Natural killer cell treated with Interleukin-12 subunit alpha and Interleukin-12 subunit beta and Interleukin-15 and Interleukin-18, amount 100 ng/mL, for 72 hours (primary cell): ENCODE data around the gene FTCD. TPM values are rescaled to one million over a fixed set of nuclear protein-coding genes. Genes with fewer than 3 reads are reported as not detected.

Source experiments
- ATAC-seq, 2 donors: fragments of 150-1000 bp; cut with Tn5 transposase in 1 of 2; sonication (Bioruptor Pico), chemical (Tn5 transposase) in 1 of 2; 2 replicates each; pipeline ENCODE4 v1.10.0; 2021
- DNase-seq: peaks from one replicate; pipeline ENCODE4 v3.0.0; 2022; ENCODE audit warnings: low spot score
- H3K27ac Mint-ChIP-seq, 2 donors: 1 replicate in 1 of 2; 2 replicates in 1 of 2; pipeline ENCODE4 v1.8.0; 2022; ENCODE audit warnings: mixed read lengths in 2 of 2, mild to moderate bottlenecking in 1 of 2, moderate library complexity in 1 of 2
- H3K27me3 Mint-ChIP-seq, 2 donors: 1 replicate in 1 of 2; 2 replicates in 1 of 2; pipeline ENCODE4 v1.8.0; 2022; ENCODE audit warnings: mixed read lengths in 2 of 2
- H3K36me3 Mint-ChIP-seq: one replicate; pipeline ENCODE4 v1.8.0; 2022; ENCODE audit warnings: mixed read lengths
- H3K4me1 Mint-ChIP-seq, 2 donors: 1 replicate in 1 of 2; 2 replicates in 1 of 2; pipeline ENCODE4 v1.8.0; 2022; ENCODE audit warnings: low read depth in 2 of 2, mixed read lengths in 2 of 2, mild to moderate bottlenecking in 1 of 2
- H3K4me3 Mint-ChIP-seq: one replicate; pipeline ENCODE4 v1.8.0; 2022; ENCODE audit warnings: mixed read lengths
- H3K9me3 Mint-ChIP-seq: 2 replicates; pipeline ENCODE4 v1.8.0; 2022; ENCODE audit warnings: mixed read lengths
- total RNA-seq, 2 donors: library from RNA; stranded (reverse); gene quantifications; one replicate each; pipeline ENCODE4 v1.2.3, GENCODE V29; 2022

FTCD gene
- total RNA-seq, 2 donors from 2014 or later, result not detected

DNA sequence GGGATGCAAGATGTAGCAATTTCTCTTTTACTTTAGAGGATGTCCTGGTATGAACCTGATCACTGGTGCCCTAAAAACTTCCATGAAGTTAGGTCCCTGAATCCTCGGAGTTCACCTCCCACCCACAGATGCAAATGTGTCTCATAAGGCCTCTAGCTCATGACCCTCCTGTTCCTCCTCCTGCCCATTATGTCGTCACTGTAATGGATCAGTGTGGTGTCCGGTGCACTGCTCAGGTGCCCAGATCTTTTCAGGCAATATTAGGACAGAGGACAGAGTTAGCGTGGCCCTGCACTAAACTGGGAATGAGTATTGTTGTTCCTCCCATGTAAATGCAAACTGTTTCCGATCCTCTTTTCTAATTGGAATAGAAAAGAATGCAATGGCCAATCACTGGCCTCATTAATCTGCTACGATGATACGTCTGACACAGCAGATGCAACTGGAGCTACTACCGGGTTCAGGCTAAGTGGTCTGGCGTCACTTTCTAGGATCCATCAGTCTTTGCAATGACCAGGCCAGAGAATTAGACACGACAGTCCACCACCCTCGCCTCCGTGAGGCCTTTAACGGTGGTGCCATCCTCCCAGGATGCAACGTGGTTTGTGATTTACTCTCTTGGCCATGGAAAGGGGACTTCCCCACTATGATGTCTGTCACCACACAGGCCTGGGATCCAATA is 60.8 kb downstream of the FTCD start:
- DNase-seq (peak; percentile 51), ATAC-seq (no peak)
- Mint-ChIP-seq H3K27me3 (peaks cover 6 to 12% of the 10 kb centered on the region in 2 donors), H3K4me3 (no peak overlapping the region), H3K36me3 (peaks cover 4% of the 10 kb centered on the region), H3K4me1 (peaks cover 7 to 10% of the 10 kb centered on the region in 2 donors), H3K27ac (no peak overlapping the region), H3K9me3 (peaks cover 10% of the 10 kb centered on the region)

DNA sequence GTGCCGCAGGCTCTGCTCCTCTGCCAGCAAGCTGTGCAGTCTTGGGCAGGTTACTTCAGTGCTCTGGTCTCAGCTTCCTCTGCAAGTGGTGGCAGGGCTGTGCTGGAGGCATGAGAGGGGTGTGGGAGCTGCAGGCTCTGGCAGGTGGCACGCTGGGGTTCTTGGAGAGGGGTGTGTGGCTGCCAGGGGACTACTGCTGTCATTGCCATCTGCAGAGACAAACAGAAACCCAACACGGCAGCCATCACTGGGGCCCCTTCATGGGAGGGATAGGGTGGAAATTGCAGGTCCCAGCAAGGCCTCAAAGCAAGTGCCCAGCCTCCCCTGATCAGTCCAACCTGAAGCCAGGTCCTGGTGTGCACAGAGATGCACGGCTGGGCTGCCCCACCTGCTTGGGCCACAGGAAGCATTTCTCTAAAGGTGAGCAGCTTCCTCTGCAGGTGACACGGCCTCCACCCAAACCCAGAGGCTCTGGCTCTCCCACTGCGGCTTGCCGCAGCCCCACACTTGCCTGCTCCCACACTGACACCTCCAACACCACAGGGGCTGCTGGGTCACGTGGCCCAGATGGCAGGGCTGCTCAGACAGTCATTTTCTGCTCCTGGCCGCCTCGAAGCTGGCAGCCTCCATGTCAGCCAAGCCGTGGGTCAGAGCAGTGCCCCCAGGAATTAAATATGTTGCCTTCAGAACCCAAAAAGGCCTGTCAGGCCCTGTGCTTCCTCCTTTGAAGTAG is 61.5 kb downstream of the FTCD start:
- Mint-ChIP-seq H3K9me3 (peaks cover 10% of the 10 kb centered on the region), H3K36me3 (peaks cover 4% of the 10 kb centered on the region), H3K4me1 (peaks cover 7 to 10% of the 10 kb centered on the region in 2 donors), H3K4me3 (no peak overlapping the region), H3K27me3 (peaks cover 6 to 12% of the 10 kb centered on the region in 2 donors), H3K27ac (no peak overlapping the region)
- no peak for ATAC-seq
- peak; percentile 22 for DNase-seq

GRCh38 chr21:46092811-46093667 is 62.3 kb downstream of the FTCD start:
- DNase-seq, result peak; percentile 49
- H3K36me3 Mint-ChIP-seq, result peaks cover 9% of the 10 kb centered on the region

GRCh38 chr21:46092026-46092764 is 63.2 kb downstream of the FTCD start:
- Mint-ChIP-seq H3K4me3 (no peak overlapping the region), H3K27me3 (peaks cover 13 to 24% of the 10 kb centered on the region in 2 donors), H3K9me3 (peaks cover 14% of the 10 kb centered on the region), H3K27ac (no peak overlapping the region), H3K4me1 (peaks cover 7 to 10% of the 10 kb centered on the region in 2 donors), H3K36me3 (peaks cover 11% of the 10 kb centered on the region)
- DNase-seq, result peak; percentile 53
- ATAC-seq, result no peak

More at GRCh38 chr21:46092811-46093667, 62.3 kb downstream of the FTCD start:
- Mint-ChIP-seq H3K4me3 (no peak overlapping the region), H3K27me3 (peaks cover 10 to 17% of the 10 kb centered on the region in 2 donors), H3K27ac (no peak overlapping the region), H3K4me1 (peaks cover 7 to 10% of the 10 kb centered on the region in 2 donors), H3K9me3 (peaks cover 14% of the 10 kb centered on the region)
- no peak for ATAC-seq

- peak; percentile 20 for DNase-seq
- ATAC-seq, result no peak
- Mint-ChIP-seq H3K27me3 (peaks cover 13 to 23% of the 10 kb centered on the region in 2 donors), H3K36me3 (peaks cover 11% of the 10 kb centered on the region), H3K4me3 (no peak overlapping the region), H3K9me3 (peaks cover 18% of the 10 kb centered on the region), H3K4me1 (peaks cover 5 to 7% of the 10 kb centered on the region in 2 donors), H3K27ac (no peak overlapping the region)
Measured at GRCh38 chr21:46091631-46092025, 63.8 kb downstream of the FTCD start.

GRCh38 chr21:46091118-46091517 is 64.3 kb downstream of the FTCD start:
- Mint-ChIP-seq H3K27ac (no peak overlapping the region), H3K4me1 (peaks cover 5 to 7% of the 10 kb centered on the region in 2 donors), H3K9me3 (peaks cover 18% of the 10 kb centered on the region), H3K4me3 (no peak overlapping the region), H3K36me3 (peaks cover 11% of the 10 kb centered on the region), H3K27me3 (peaks cover 14 to 18% of the 10 kb centered on the region in 2 donors)
- DNase-seq (no peak), ATAC-seq (no peak)

DNA sequence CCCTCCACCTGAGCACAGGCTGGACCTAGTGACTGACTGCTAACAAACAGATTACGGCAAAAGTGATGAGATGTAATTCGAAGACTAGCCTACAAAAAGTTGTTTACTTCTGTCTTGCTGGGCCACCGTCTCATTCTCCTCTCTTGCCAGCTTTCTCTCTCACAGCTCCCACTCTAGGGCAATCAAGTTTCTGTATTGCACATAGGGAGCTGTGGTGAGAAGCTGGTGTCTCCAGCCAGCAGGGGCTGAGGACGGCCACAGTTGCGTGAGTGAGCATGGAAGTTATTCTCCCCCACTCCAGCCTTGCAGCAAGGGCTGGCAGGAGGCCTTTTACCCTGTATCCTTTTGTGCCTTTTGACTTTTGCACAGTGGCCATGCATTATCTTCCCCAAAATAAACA is 66.1 kb downstream of the FTCD start:
- no peak overlapping the region for H3K4me3 Mint-ChIP-seq

DNA sequence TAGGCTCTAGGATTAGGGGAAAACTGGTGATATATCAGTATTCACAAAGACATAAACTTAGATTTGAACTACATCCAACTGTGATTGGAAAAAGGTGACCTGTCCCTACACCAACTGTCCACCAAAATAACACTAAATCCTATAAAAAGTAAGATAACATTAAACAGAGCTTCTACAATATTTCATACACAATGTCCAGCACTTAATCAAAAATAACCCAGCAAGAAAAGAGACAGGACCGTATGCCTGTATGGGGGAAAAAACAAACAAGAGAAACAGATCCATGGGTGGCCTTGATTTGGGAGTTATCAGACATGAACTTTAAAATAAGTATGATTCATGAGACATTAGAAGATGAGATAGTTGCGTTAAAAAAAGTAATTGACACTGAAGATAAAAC is 67.2 kb downstream of the FTCD start:
- H3K4me3 Mint-ChIP-seq, result no peak overlapping the region
- ATAC-seq, result no peak
- no peak overlapping the region for H3K27ac Mint-ChIP-seq
- peaks cover 11% of the 10 kb centered on the region for H3K36me3 Mint-ChIP-seq
- no peak for DNase-seq
- H3K27me3 Mint-ChIP-seq, result peaks cover 12 to 18% of the 10 kb centered on the region in 2 donors
- H3K4me1 Mint-ChIP-seq, result peaks cover 5 to 7% of the 10 kb centered on the region in 2 donors
- H3K9me3 Mint-ChIP-seq, result peaks cover 18% of the 10 kb centered on the region

More for the DNA sequence above, 66.1 kb downstream of the FTCD start:
- H3K9me3 Mint-ChIP-seq, result peaks cover 18% of the 10 kb centered on the region
- DNase-seq, result no peak
- H3K4me1 Mint-ChIP-seq, result peaks cover 5 to 7% of the 10 kb centered on the region in 2 donors
- peaks cover 11% of the 10 kb centered on the region for H3K36me3 Mint-ChIP-seq
- peaks cover 12 to 18% of the 10 kb centered on the region in 2 donors for H3K27me3 Mint-ChIP-seq
- ATAC-seq, result no peak
- no peak overlapping the region for H3K27ac Mint-ChIP-seq

DNA sequence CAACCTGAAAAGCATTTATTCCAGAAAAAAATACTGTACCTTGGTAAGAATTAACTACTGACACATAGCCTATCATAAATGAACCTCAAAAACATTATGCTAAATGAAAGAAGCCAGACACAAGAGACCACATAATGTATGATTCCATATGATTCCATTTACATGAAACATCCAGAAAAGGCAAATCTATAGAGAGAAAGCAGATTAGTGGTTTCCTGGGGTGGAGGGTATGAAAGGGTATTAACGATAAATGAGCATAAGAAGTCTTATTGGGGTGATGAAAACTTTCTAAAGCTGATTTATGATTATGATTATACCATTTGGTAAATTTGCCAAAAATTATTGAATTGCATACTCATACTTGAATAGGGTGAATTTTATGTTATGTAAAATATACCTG is 67.7 kb downstream of the FTCD start:
- H3K4me1 Mint-ChIP-seq, result peaks cover 5 to 7% of the 10 kb centered on the region in 2 donors
- H3K9me3 Mint-ChIP-seq, result peaks cover 18% of the 10 kb centered on the region
- H3K36me3 Mint-ChIP-seq, result peaks cover 11% of the 10 kb centered on the region
- H3K27me3 Mint-ChIP-seq, result peaks cover 12 to 18% of the 10 kb centered on the region in 2 donors
- no peak overlapping the region for H3K27ac Mint-ChIP-seq
- no peak for DNase-seq
- no peak for ATAC-seq
- H3K4me3 Mint-ChIP-seq, result no peak overlapping the region

Other genes starting within 250 kb of the FTCD start
- not detected for gene COL6A1, start 173.8 kb downstream of the FTCD start, total RNA-seq
- 1 to 10 TPM in 1 of 2 donors, under 1 TPM in 1; 0.88 to 4.2 TPM for gene COL6A2, start 57.5 kb downstream of the FTCD start, total RNA-seq
- gene SPATC1L, start 28.9 kb upstream of the FTCD start, total RNA-seq, result 1 to 10 TPM in 1 of 2 donors, not detected in 1; 5.0 TPM
- gene LSS, start 73.2 kb upstream of the FTCD start, total RNA-seq, result 10 to 100 TPM; 32.6 to 54.4 TPM
- 100 to 1,000 TPM; 161 to 193 TPM for gene MCM3AP, start 130.0 kb upstream of the FTCD start, total RNA-seq
- 10 to 100 TPM in 1 of 2 donors, 1 to 10 TPM in 1; 8.1 to 10.9 TPM for gene YBEY, start 130.8 kb upstream of the FTCD start, total RNA-seq
- gene C21orf58, start 168.3 kb upstream of the FTCD start, total RNA-seq, result 10 to 100 TPM; 12.3 to 49.3 TPM
- 100 to 1,000 TPM in 1 of 2 donors, 10 to 100 TPM in 1; 58.1 to 120 TPM for gene PCNT, start 168.6 kb upstream of the FTCD start, total RNA-seq